HG03354 (cell line): ENCODE data around the gene HLA-A.

ENCODE experiments used
- ATAC-seq: cut with Tn5 transposase; IDR thresholded peaks from one replicate; pipeline ENCODE4 v1.9.1; 2021; ENCODE audit warnings: mild to moderate bottlenecking; ENCODE audit not compliant: unreplicated experiment, poor library complexity, severe bottlenecking

HLA-A gene

GRCh38 chr6:29981211-29981812, 39.0 kb downstream of the HLA-A start:
- no peak for ATAC-seq

GRCh38 chr6:29982097-29982496, 39.8 kb downstream of the HLA-A start:
- ATAC-seq: no peak

DNA sequence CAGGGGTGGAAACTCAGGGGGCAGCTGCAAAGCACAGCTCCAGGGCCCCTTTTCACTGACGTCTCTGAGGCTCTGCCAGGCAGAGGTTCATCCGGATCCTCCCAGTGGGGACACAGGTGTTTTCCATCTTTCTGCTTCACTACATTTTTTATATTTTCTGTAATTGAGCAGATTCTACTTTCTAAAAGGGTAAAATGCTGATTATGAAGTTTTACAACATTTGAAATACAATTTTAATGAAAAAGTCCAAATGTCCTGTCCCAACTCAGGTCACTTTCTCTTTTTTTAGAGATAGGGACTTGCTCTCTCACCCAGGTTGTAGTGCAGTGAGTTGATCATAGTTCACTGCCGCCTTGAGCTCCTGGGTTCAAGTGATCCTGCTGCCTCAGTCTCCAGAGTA, 41.9 kb downstream of the HLA-A start:
- ATAC-seq: no peak

DNA sequence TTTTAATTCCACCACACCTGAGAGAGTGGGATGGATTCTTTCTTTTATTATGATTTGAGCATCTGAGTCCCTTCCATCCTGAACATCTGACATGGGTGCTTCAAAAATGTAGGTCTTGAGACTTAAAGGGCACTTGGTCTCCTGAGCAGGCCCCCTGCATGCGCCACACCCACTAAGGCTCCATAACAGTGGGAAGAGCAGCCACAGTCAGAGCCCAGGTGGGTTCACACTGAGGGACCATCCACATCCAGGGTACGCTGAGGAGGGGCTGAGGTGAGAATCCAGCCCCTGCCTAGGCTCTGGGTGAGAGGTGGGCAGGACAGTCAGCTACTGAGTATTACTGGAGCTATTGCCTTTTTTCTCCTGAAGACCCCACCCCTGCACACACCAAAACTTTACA, 42.7 kb downstream of the HLA-A start:
- ATAC-seq: no peak

- no peak for ATAC-seq
These were observed 43.9 kb downstream of the HLA-A start for GRCh38 chr6:29986179-29986781.

DNA sequence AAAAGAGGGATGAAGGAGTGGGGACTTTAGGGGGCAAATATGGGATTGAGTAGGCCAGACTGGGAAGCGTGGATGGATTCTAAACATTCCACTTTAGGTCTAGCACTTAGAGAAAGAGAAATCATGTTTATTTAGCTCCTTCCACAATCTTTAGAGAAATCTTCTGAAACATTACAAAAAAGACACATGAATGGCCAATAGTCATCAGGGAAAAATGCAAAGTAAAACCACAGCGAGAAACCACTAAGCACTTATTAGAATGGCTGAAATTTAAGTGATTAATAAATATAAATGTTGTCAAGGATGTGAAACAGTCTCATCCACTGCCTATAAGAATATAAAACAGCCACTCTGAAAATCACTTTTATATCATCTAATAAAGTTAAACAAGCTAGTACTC, 46.9 kb downstream of the HLA-A start:
- ATAC-seq: no peak

GRCh38 chr6:29990931-29991330, 48.6 kb downstream of the HLA-A start:
- ATAC-seq: no peak

DNA sequence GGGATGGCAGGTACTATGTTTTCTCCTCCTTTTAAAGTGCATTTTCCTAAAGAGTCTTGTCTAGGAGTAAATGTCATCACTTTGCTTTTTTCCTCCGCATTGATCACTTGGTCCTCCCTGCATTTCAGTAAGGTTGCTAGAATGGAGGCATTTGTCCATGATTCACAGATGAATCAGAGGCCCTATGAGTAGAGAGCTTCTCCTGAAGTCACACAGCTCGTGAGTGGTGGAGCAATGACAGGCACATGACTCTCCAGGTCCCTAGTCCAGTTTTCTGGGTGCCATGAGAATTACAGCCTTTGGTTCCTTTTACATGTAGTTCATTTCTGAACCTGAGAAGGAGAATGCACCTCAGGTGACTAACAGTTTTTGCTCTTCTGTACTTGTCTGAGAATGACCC, 50.5 kb downstream of the HLA-A start:
- ATAC-seq: no peak

GRCh38 chr6:29994826-29995225, 52.5 kb downstream of the HLA-A start:
- no peak for ATAC-seq

- ATAC-seq: no peak
These were observed 53.0 kb downstream of the HLA-A start for GRCh38 chr6:29995340-29995777.
